HEK293 (cell line): Measurements from ENCODE around the gene PPT2.
A peak's percentile ranks its signal among the peaks of the same experiment; 100 is the strongest.

ENCODE experiments used
- CTCF ChIA-PET: fragments of 350-600 bp; formaldehyde crosslinking; extraction: SDS; loops from one replicate; lab custom pipeline; 2021; ENCODE audit warnings: antibody characterized with exemption; lab: Yijun Ruan, JAX
- POLR2A ChIA-PET: fragments of 300-600 bp; formaldehyde crosslinking; extraction: SDS; loops from one replicate; lab custom pipeline; 2020; ENCODE audit warnings: antibody characterized with exemption, inconsistent platforms; lab: Yijun Ruan, JAX
- H3K27ac ChIP-seq: fragments of 200-500 bp; sonication (Bioruptor generic); 2 replicates; pipeline ENCODE4 v1.5.1; 2014; ENCODE audit warnings: low read depth, low read length, control low read depth, inconsistent platforms; ENCODE audit errors: extremely low read depth
- H3K36me3 ChIP-seq, 2 experiments: fragments of 200-500 bp in 1 of 2; sonication (Bioruptor generic) in 1 of 2; 1 replicate in 1 of 2; 2 replicates in 1 of 2; pipeline ENCODE4 v1.5.1; 2014 to 2017; ENCODE audit warnings: inconsistent platforms in 2 of 2, low read length in 2 of 2; ENCODE audit not compliant: control insufficient read depth in 2 of 2, insufficient read depth in 1 of 2
- H3K4me1 ChIP-seq: fragments of 200-500 bp; sonication (Bioruptor generic); 2 replicates; pipeline ENCODE4 v1.5.1; 2014; ENCODE audit warnings: mild to moderate bottlenecking, low read length, inconsistent platforms; ENCODE audit not compliant: control insufficient read depth, insufficient read depth
- H3K4me3 ChIP-seq: 2 replicates; pipeline ENCODE4 v1.5.1; 2011; ENCODE audit warnings: low read depth, mild to moderate bottlenecking, control low read depth, low read length, moderate library complexity
- H3K9me3 ChIP-seq: fragments of 200-500 bp; sonication (Bioruptor generic); 2 replicates; pipeline ENCODE4 v1.5.1; 2014; ENCODE audit warnings: low read depth, low read length, inconsistent platforms; ENCODE audit not compliant: control insufficient read depth, insufficient read depth
- AEBP2 ChIP-seq: fragments of 450-650 bp; formaldehyde crosslinking; IDR thresholded peaks from 2 replicates; pipeline ENCODE4 v1.5.1; 2016; ENCODE audit warnings: missing biosample characterization, missing genetic modification characterization, borderline replicate concordance
- GLI4 ChIP-seq: fragments of 450-650 bp; formaldehyde crosslinking; IDR thresholded peaks from 2 replicates; pipeline ENCODE4 v1.5.1; 2016; ENCODE audit warnings: missing biosample characterization, missing genetic modification characterization
- HOXD13 ChIP-seq: sonication (generic); formaldehyde crosslinking; IDR thresholded peaks from 2 replicates; pipeline ENCODE4 v1.8.0; 2022; ENCODE audit warnings: missing genetic modification reagents, borderline replicate concordance
- KLF10 ChIP-seq: fragments of 450-650 bp; IDR thresholded peaks from 2 replicates; pipeline ENCODE4 v1.5.1; 2018; ENCODE audit warnings: missing biosample characterization, mild to moderate bottlenecking, missing genetic modification characterization
- KLF9 ChIP-seq: fragments of 450-650 bp; formaldehyde crosslinking; IDR thresholded peaks from 2 replicates; pipeline ENCODE4 v1.5.1; 2016; ENCODE audit warnings: missing biosample characterization, missing genetic modification characterization, low read depth
- SCRT1 ChIP-seq: fragments of 450-650 bp; formaldehyde crosslinking; IDR thresholded peaks from 2 replicates; pipeline ENCODE4 v1.5.1; 2016; ENCODE audit warnings: missing biosample characterization, missing genetic modification characterization, borderline replicate concordance
- TRIM28 ChIP-seq: IDR thresholded peaks from 2 replicates; pipeline ENCODE4 v1.6.1; 2011; ENCODE audit warnings: low read length, control low read depth, borderline replicate concordance
- ZNF112 ChIP-seq: fragments of 450-650 bp; formaldehyde crosslinking; IDR thresholded peaks from 2 replicates; pipeline ENCODE4 v1.5.0; 2017; ENCODE audit warnings: missing biosample characterization, missing genetic modification characterization
- ZNF114 ChIP-seq: fragments of 450-650 bp; formaldehyde crosslinking; IDR thresholded peaks from 2 replicates; pipeline ENCODE4 v1.5.0; 2017; ENCODE audit warnings: missing biosample characterization, missing genetic modification characterization
- ZNF184 ChIP-seq: fragments of 450-650 bp; IDR thresholded peaks from 2 replicates; pipeline ENCODE4 v1.5.1; 2018; ENCODE audit warnings: missing biosample characterization, mild to moderate bottlenecking, missing genetic modification characterization
- ZNF19 ChIP-seq: fragments of 450-650 bp; formaldehyde crosslinking; IDR thresholded peaks from 2 replicates; pipeline ENCODE4; 2016; ENCODE audit warnings: missing biosample characterization, missing genetic modification characterization, low read depth
- ZNF2 ChIP-seq: fragments of 450-650 bp; formaldehyde crosslinking; IDR thresholded peaks from 2 replicates; pipeline ENCODE4 v1.5.1; 2016; ENCODE audit warnings: missing biosample characterization, missing genetic modification characterization
- ZNF202 ChIP-seq: fragments of 450-650 bp; formaldehyde crosslinking; IDR thresholded peaks from 2 replicates; pipeline ENCODE4 v1.5.1; 2016; ENCODE audit warnings: missing biosample characterization, missing genetic modification characterization, borderline replicate concordance
- ZNF239 ChIP-seq: fragments of 450-650 bp; formaldehyde crosslinking; IDR thresholded peaks from 2 replicates; pipeline ENCODE4 v1.5.1; 2016; ENCODE audit warnings: missing biosample characterization, missing genetic modification characterization
- ZNF510 ChIP-seq: fragments of 450-650 bp; formaldehyde crosslinking; IDR thresholded peaks from 2 replicates; pipeline ENCODE4 v1.5.1; 2018; ENCODE audit warnings: mild to moderate bottlenecking, missing genetic modification characterization, missing biosample characterization; ENCODE audit not compliant: insufficient replicate concordance
- ZNF521 ChIP-seq: fragments of 450-650 bp; formaldehyde crosslinking; IDR thresholded peaks from 2 replicates; pipeline ENCODE4 v1.5.1; 2017; ENCODE audit warnings: missing biosample characterization, mild to moderate bottlenecking, missing genetic modification characterization
- ZNF626 ChIP-seq: fragments of 450-650 bp; sonication (Bioruptor Pico); formaldehyde crosslinking; IDR thresholded peaks from 2 replicates; pipeline ENCODE4 v1.5.1; 2018; ENCODE audit warnings: missing biosample characterization, missing genetic modification characterization, inconsistent platforms
- ZNF701 ChIP-seq: fragments of 450-650 bp; formaldehyde crosslinking; IDR thresholded peaks from 2 replicates; pipeline ENCODE4 v1.5.1; 2016; ENCODE audit warnings: missing biosample characterization, missing genetic modification characterization
- ZNF704 ChIP-seq: fragments of 450-650 bp; formaldehyde crosslinking; IDR thresholded peaks from 2 replicates; pipeline ENCODE4 v1.5.1; 2016; ENCODE audit warnings: missing biosample characterization, missing genetic modification characterization
- ZNF76 ChIP-seq: fragments of 450-650 bp; formaldehyde crosslinking; IDR thresholded peaks from 2 replicates; pipeline ENCODE4; 2016; ENCODE audit warnings: low read depth, missing biosample characterization, missing genetic modification characterization, borderline replicate concordance
- ZNF792 ChIP-seq: fragments of 450-650 bp; formaldehyde crosslinking; IDR thresholded peaks from 2 replicates; pipeline ENCODE4 v1.5.1; 2016; ENCODE audit warnings: missing biosample characterization, missing genetic modification characterization
- TF ChIP-seq, protein P1 (sequence below): fragments of 450-650 bp; formaldehyde crosslinking; IDR thresholded peaks from 2 replicates; pipeline ENCODE4 v1.5.1; 2016; ENCODE audit warnings: missing biosample characterization, missing genetic modification characterization, low read depth
- TF ChIP-seq, protein P2 (sequence below): fragments of 450-650 bp; formaldehyde crosslinking; IDR thresholded peaks from 2 replicates; pipeline ENCODE4 v1.5.1; 2017; ENCODE audit warnings: missing biosample characterization, missing genetic modification characterization
- TF ChIP-seq, protein P3 (sequence below): fragments of 450-650 bp; formaldehyde crosslinking; IDR thresholded peaks from 2 replicates; pipeline ENCODE4 v1.5.1; 2016; ENCODE audit warnings: missing biosample characterization, missing genetic modification characterization, borderline replicate concordance

Gene PPT2, protein sequence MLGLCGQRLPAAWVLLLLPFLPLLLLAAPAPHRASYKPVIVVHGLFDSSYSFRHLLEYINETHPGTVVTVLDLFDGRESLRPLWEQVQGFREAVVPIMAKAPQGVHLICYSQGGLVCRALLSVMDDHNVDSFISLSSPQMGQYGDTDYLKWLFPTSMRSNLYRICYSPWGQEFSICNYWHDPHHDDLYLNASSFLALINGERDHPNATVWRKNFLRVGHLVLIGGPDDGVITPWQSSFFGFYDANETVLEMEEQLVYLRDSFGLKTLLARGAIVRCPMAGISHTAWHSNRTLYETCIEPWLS

DNA sequence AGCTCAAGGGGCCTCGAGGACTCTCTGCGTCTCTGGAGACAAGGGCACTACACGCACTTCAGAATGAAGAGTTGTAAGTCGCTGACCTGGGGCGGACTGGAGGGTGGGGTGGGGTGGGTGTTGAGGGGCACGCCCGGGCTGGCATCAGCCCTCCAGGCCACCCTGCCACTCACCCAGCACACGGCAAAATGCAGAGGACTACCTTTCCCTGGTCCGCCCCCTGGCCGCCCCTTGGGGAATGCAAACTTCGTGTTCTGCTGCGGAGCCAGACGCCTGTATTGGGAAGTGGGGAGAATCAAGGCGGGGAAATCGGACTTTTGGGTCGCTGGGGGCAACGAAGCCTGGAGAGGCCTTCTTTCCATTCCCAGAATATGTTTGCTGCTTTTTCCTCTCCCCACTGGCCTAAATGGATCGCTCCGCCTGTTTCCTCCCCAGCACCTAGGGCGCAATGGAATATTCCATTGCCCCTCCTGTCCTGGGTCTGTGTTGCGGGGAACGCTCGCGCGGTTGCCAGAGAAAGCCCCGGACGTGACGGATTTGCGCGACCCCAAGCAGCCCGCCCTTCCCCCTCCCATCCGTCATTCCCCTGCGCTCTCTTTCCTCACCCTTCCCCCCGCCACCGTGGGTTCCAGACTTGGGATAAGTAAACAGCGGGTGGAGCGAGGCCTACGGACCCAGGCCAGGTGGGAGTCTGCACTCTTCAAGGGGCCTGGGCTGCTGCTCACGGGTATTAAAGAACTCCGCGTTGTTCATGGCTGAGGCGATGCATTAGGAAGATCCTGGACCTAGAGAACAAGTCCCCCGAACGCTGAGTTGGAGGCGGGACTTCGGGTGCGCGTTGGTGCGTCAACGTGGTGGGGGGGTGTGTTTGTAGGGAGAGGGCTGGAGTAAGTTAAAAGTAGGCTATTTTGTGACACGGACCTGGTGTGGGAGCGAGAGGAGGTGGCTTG is at the start of gene PPT2:
Gene PPT2 (plus strand): TSS at position 578 of the 950 bp plus-strand sequence. CDS start 454 bp downstream, outside the sequence.
- Histone ChIP-seq H3K27ac (peak within 1 kb of the TSS; percentile 80), H3K9me3 (no peaks in the 10 kb centered on the region), H3K4me3 (peak within 1 kb of the TSS; percentile 66), H3K36me3 (peaks cover 22 to 37% of the 10 kb centered on the region in 2 experiments), H3K4me1 (peaks cover 7% of the 10 kb centered on the region; the same call in 1 of the 2 replicates)
- ChIA-PET CTCF (interaction anchor here (0.6 to 1.3 kb wide), 8 partner anchors 15 to 1223 kb away, joined by 3 to 21 read pairs (median 6); partner anchors contain the start of genes ATF6B and FKBPL), POLR2A (interaction anchor here (0.6 to 3.4 kb wide), 14 partner anchors 9 to 817 kb away, joined by 3 to 38 read pairs (median 6); partner anchors contain the start of genes AGPAT1, ATF6B, DDX39B and FKBPL)
- TF ChIP-seq ZNF701 (tag by site-specific recombination) (no peak), ZNF202 (tag by site-specific recombination) (no peak), HOXD13 (CRISPR knock-in tag) (no peak), ZNF2 (peak; percentile 52; the same call in 1 of the 2 replicates), ZNF792 (tag by site-specific recombination) (no peak), ZNF510 (tag by site-specific recombination) (no peak), KLF9 (tag by site-specific recombination) (peak; percentile 72), ZNF112 (tag by site-specific recombination) (no peak), TRIM28 (no peak), ZNF521 (tag by site-specific recombination) (no peak), ZNF114 (tag by site-specific recombination) (no peak), ZNF19 (no peak), ZNF626 (no peak), AEBP2 (tag by site-specific recombination) (no peak), ZNF704 (tag by site-specific recombination) (no peak), ZNF184 (0 out of 2 replicates have a peak, but pooled peaks have one; percentile 8), SCRT1 (no peak), GLI4 (tag by site-specific recombination) (no peak), KLF10 (tag by site-specific recombination) (0 out of 2 replicates have a peak, but pooled peaks have one; percentile 56), ZNF239 (tag by site-specific recombination) (no peak), ZNF76 (tag by site-specific recombination) (peak; percentile 50; the same call in 1 of the 2 replicates)
- TF ChIP-seq, protein P1, sequence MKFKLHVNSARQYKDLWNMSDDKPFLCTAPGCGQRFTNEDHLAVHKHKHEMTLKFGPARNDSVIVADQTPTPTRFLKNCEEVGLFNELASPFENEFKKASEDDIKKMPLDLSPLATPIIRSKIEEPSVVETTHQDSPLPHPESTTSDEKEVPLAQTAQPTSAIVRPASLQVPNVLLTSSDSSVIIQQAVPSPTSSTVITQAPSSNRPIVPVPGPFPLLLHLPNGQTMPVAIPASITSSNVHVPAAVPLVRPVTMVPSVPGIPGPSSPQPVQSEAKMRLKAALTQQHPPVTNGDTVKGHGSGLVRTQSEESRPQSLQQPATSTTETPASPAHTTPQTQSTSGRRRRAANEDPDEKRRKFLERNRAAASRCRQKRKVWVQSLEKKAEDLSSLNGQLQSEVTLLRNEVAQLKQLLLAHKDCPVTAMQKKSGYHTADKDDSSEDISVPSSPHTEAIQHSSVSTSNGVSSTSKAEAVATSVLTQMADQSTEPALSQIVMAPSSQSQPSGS (tag by site-specific recombination), result no peak
- TF ChIP-seq, protein P2, sequence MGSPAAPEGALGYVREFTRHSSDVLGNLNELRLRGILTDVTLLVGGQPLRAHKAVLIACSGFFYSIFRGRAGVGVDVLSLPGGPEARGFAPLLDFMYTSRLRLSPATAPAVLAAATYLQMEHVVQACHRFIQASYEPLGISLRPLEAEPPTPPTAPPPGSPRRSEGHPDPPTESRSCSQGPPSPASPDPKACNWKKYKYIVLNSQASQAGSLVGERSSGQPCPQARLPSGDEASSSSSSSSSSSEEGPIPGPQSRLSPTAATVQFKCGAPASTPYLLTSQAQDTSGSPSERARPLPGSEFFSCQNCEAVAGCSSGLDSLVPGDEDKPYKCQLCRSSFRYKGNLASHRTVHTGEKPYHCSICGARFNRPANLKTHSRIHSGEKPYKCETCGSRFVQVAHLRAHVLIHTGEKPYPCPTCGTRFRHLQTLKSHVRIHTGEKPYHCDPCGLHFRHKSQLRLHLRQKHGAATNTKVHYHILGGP, result no peak
- TF ChIP-seq, protein P3, sequence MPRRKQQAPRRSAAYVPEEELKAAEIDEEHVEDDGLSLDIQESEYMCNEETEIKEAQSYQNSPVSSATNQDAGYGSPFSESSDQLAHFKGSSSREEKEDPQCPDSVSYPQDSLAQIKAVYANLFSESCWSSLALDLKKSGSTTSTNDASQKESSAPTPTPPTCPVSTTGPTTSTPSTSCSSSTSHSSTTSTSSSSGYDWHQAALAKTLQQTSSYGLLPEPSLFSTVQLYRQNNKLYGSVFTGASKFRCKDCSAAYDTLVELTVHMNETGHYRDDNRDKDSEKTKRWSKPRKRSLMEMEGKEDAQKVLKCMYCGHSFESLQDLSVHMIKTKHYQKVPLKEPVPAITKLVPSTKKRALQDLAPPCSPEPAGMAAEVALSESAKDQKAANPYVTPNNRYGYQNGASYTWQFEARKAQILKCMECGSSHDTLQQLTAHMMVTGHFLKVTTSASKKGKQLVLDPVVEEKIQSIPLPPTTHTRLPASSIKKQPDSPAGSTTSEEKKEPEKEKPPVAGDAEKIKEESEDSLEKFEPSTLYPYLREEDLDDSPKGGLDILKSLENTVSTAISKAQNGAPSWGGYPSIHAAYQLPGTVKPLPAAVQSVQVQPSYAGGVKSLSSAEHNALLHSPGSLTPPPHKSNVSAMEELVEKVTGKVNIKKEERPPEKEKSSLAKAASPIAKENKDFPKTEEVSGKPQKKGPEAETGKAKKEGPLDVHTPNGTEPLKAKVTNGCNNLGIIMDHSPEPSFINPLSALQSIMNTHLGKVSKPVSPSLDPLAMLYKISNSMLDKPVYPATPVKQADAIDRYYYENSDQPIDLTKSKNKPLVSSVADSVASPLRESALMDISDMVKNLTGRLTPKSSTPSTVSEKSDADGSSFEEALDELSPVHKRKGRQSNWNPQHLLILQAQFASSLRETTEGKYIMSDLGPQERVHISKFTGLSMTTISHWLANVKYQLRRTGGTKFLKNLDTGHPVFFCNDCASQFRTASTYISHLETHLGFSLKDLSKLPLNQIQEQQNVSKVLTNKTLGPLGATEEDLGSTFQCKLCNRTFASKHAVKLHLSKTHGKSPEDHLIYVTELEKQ, result peak; percentile 23; the same call in 1 of the 2 replicates
